ENCODE data around the gene FOCAD. TPM values are rescaled to one million over a fixed set of nuclear protein-coding genes. Genes with fewer than 3 reads are reported as not detected.

FOCAD gene
- total RNA-seq, 8 experiments from 2014 or later: 23.1 to 59.7 (median 43.2) TPM

- Histone ChIP-seq H3K4me1 (replicated peaks in 1 of 2) (no peaks in the 10 kb centered on the region), H3K4me3 (no peak overlapping the region), H3K27ac (no peak overlapping the region)
- no peak for ATAC-seq (replicated peaks in 6 of 8)
- 40 to 100% (median 98%) methylated on average over 1 to 2 of the region's 2 CpGs for WGBS, 10 experiments
- in situ Hi-C loops (cut with MboI; ENCODE audit: low pct_unique_long_range_greater_than_20kb in 2 of 9, low sequenced_read_pairs in 9 of 9, unreplicated experiment in 9 of 9): no loop called here
Measured at GRCh38 chr9:21002040-21002439, 318.0 kb downstream of the FOCAD start.

DNA sequence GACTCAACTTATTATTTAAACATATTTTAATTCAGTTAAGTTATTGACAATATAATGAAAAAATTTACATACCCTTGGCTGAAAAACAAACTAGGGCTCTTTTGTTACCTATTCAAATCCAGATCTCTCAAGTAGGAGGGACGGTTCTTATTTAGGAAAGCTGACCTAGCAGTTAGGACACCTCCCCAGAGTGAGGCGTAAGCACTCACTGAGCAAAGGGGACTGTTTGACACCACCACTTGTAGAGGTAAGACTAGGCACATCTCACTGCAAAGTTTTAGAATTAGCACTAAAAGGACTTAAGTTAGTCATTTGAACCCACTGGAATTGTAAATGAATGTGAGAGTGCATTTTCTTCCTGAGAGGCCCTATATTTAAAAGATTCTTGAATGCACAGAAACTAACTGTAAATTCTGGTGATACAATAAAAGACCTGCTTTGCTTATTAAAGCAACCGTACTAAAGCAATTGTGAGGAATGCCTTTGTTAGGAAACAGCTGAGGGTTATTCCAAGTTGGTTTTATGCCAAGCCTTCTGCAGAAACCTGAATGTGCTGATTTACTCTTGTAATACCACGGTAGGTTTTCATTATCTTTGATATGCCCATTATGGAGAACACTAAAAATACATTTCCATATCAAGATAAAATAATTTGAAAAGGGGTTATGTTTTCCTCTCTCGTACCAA, 331.2 kb downstream of the FOCAD start:
- ATAC-seq (replicated peaks in 6 of 8): peak in 2 of 8 experiments; percentile 25 to 59
- WGBS, 10 experiments: 40 to 100% (median 58%) methylated on average over 2 to 5 of the region's 5 CpGs
- Histone ChIP-seq H3K4me3 (no peak overlapping the region), H3K27ac (no peak overlapping the region), H3K4me1 (replicated peaks in 1 of 2) (no peaks in the 10 kb centered on the region)
- in situ Hi-C loops (cut with MboI; ENCODE audit: low pct_unique_long_range_greater_than_20kb in 2 of 9, low sequenced_read_pairs in 9 of 9, unreplicated experiment in 9 of 9): no loop called here

GRCh38 chr9:21015995-21016394, 331.9 kb downstream of the FOCAD start:
- no peak overlapping the region for H3K27ac ChIP-seq
- in situ Hi-C loops (cut with MboI; ENCODE audit: low pct_unique_long_range_greater_than_20kb in 2 of 9, low sequenced_read_pairs in 9 of 9, unreplicated experiment in 9 of 9): no loop called here
- no peak for ATAC-seq (replicated peaks in 6 of 8)
- H3K4me3 ChIP-seq: no peak overlapping the region
- H3K4me1 ChIP-seq (replicated peaks in 1 of 2): no peaks in the 10 kb centered on the region

GRCh38 chr9:21016701-21017491, 332.8 kb downstream of the FOCAD start:
- WGBS, 10 experiments: 28 to 100% (median 93%) methylated on average over 1 to 2 of the region's 2 CpGs; no CpG with 5 or more reads in 1 of the 10 experiments
- H3K4me1 ChIP-seq (replicated peaks in 1 of 2): no peaks in the 10 kb centered on the region
- in situ Hi-C loops (cut with MboI; ENCODE audit: low pct_unique_long_range_greater_than_20kb in 2 of 9, low sequenced_read_pairs in 9 of 9, unreplicated experiment in 9 of 9): no loop called here
- ATAC-seq (replicated peaks in 6 of 8): no peak
- H3K4me3 ChIP-seq: no peak overlapping the region
- no peak overlapping the region for H3K27ac ChIP-seq

- in situ Hi-C loops (cut with MboI; ENCODE audit: low pct_unique_long_range_greater_than_20kb in 2 of 9, low sequenced_read_pairs in 9 of 9, unreplicated experiment in 9 of 9): no loop called here
- Histone ChIP-seq H3K4me3 (no peak overlapping the region), H3K27ac (no peak overlapping the region), H3K4me1 (replicated peaks in 1 of 2) (no peaks in the 10 kb centered on the region)
- WGBS, 10 experiments: 67 to 100% (median 88%) methylated on average over 1 to 2 of the region's 2 CpGs; no CpG with 5 or more reads in 2 of the 10 experiments
- no peak for ATAC-seq (replicated peaks in 6 of 8)
Measured at GRCh38 chr9:21018177-21018576, 334.1 kb downstream of the FOCAD start.

DNA sequence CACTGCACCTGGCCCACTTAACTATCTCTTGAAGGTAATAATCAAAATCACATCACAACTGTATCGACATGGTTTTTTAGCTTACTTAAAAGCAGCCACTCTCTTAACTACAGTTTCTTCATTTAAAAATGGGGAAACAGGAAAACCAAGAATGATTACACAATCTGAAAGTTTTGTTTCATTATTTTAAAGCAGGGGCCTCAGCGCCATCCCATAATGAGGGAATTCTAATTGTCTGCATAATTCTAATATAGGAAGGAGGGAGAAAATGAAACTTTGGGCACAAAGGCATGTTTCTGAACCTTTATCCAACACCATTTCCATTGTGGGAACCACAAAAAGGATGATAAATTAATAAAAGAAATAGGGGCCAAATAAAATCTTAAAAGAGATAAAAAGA, 339.8 kb downstream of the FOCAD start:
- Histone ChIP-seq H3K27ac (no peak overlapping the region), H3K4me3 (no peak overlapping the region), H3K4me1 (replicated peaks in 1 of 2) (no peaks in the 10 kb centered on the region)
- no peak for ATAC-seq (replicated peaks in 6 of 8)
- WGBS, 10 experiments: 56 to 100% (median 96%) methylated on average over 1 to 2 of the region's 2 CpGs; no CpG with 5 or more reads in 1 of the 10 experiments
- in situ Hi-C loops (cut with MboI; ENCODE audit: low pct_unique_long_range_greater_than_20kb in 2 of 9, low sequenced_read_pairs in 9 of 9, unreplicated experiment in 9 of 9): no loop called here

DNA sequence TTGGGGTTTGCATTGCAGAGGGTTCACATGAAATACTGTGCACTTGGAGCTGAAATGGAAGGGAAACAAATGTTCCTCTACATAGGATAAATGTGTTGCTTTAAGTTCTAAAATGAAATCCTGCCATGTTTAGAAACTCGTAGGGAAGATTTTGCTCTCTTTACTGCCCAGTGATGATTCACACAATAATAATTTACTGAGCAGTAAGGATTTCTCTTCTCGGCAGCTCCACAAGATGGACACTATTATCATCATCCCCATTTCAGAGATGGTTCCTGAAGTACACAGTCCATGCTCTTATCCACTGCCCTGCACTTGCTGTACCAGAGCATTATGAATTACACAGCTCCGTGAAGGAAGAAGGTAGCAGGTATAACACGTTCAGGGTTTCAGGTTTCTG, 343.2 kb downstream of the FOCAD start:
- 0 to 100% (median 70%) methylated on average over 1 to 4 of the region's 4 CpGs; no CpG with 5 or more reads in 2 of the 10 experiments for WGBS, 10 experiments
- H3K4me1 ChIP-seq (replicated peaks in 1 of 2): no peaks in the 10 kb centered on the region
- H3K4me3 ChIP-seq: no peak overlapping the region
- H3K27ac ChIP-seq: no peak overlapping the region
- in situ Hi-C loops (cut with MboI; ENCODE audit: low pct_unique_long_range_greater_than_20kb in 2 of 9, low sequenced_read_pairs in 9 of 9, unreplicated experiment in 9 of 9): no loop called here
- no peak for ATAC-seq (replicated peaks in 6 of 8)

- Histone ChIP-seq H3K4me1 (replicated peaks in 1 of 2) (no peaks in the 10 kb centered on the region), H3K27ac (no peak overlapping the region), H3K4me3 (no peak overlapping the region)
- in situ Hi-C loops (cut with MboI; ENCODE audit: low pct_unique_long_range_greater_than_20kb in 2 of 9, low sequenced_read_pairs in 9 of 9, unreplicated experiment in 9 of 9): no loop called here
- no peak for ATAC-seq (replicated peaks in 6 of 8)
- WGBS, 10 experiments: 0 to 66% (median 37%) methylated on average over 1 to 3 of the region's 3 CpGs; no CpG with 5 or more reads in 2 of the 10 experiments
Measured at GRCh38 chr9:21028466-21028865, 344.4 kb downstream of the FOCAD start.

- no peaks in the 10 kb centered on the region for H3K4me1 ChIP-seq (replicated peaks in 1 of 2)
- 73 to 100% (median 81%) methylated on average over 1 to 8 of the region's 8 CpGs; no CpG with 5 or more reads in 2 of the 10 experiments for WGBS, 10 experiments
- H3K27ac ChIP-seq: no peak overlapping the region
- ATAC-seq (replicated peaks in 6 of 8): no peak
- no peak overlapping the region for H3K4me3 ChIP-seq
- in situ Hi-C loops (cut with MboI; ENCODE audit: low pct_unique_long_range_greater_than_20kb in 2 of 9, low sequenced_read_pairs in 9 of 9, unreplicated experiment in 9 of 9): no loop called here
Measured at GRCh38 chr9:21029661-21030060, 345.6 kb downstream of the FOCAD start.

DNA sequence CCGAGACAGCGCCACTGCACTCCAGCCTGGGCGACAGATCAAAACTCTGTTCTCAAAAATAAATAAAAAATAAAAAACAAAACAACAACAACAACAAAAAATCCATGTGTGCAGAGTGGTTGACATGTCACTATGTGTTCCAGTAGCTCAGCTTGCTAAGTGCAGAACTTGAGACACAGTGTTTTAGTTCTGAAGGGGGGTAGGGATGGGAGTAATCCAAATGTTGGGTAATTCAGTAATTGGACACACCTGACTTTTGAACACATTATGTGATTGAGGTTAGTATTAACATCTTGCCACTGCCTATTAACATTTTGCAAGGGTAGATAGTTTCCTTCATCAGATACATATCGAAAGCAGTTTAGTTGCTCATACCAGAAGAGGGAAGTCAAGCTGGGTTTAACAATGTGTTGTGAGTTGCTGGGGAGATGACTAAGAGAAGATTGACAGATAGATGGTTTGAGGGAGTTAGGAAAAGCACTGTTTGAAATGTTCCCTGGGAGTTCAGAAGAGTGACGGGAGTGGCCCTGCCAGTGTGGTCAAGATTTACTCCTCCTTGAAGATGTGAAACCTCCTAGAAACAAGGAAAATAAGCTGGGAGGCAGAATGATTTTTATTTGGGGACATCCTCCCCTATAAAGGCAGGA, 346.5 kb downstream of the FOCAD start:
- 0 to 100% (median 91%) methylated on average over 1 to 5 of the region's 5 CpGs for WGBS, 10 experiments
- no peaks in the 10 kb centered on the region for H3K4me1 ChIP-seq (replicated peaks in 1 of 2)
- peak in 2 of 8 experiments; percentile 70 to 84 for ATAC-seq (replicated peaks in 6 of 8)
- H3K4me3 ChIP-seq: no peak overlapping the region
- H3K27ac ChIP-seq: no peak overlapping the region
- in situ Hi-C loops (cut with MboI; ENCODE audit: low pct_unique_long_range_greater_than_20kb in 2 of 9, low sequenced_read_pairs in 9 of 9, unreplicated experiment in 9 of 9): no loop called here

GRCh38 chr9:21031091-21031807, 347.2 kb downstream of the FOCAD start, which contains the start of gene HACD4:
TSS of gene HACD4 (minus strand) at chr9:21031640. CDS start at chr9:21031590, 50 bp downstream.
- no peaks in the 10 kb centered on the region for H3K4me1 ChIP-seq (replicated peaks in 1 of 2)
- in situ Hi-C loops (cut with MboI; ENCODE audit: low pct_unique_long_range_greater_than_20kb in 2 of 9, low sequenced_read_pairs in 9 of 9, unreplicated experiment in 9 of 9): no loop called here
- no peak within 1 kb of the TSS for H3K27ac ChIP-seq
- H3K4me3 ChIP-seq: no peak within 1 kb of the TSS
- peak in 7 of 8 experiments; percentile 32 to 96 (median 65) for ATAC-seq (replicated peaks in 6 of 8)
- WGBS, 10 experiments: 0 to 40% (median 25%) methylated on average over 1 to 8 of the region's 46 CpGs; no CpG with 5 or more reads in 4 of the 10 experiments

DNA sequence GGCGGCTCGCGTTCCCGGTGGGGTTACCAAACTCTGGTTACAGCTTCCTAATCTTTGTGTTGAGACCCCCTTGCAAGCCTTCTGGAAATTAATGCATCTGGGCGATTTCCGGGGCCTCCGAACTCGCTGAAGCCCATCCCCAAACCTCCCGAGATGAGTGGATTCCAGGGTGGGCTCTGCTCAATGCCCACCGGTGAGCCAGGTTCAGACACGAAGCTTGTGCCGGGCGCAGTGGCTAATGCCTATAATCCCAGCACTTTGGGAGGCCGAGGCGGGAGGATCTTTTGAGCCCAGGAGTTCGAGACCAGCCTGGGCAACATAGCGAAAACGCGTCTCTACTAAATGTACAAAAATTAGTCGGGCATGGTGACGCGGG, 347.7 kb downstream of the FOCAD start:
- ATAC-seq (replicated peaks in 6 of 8): no peak
- no peaks in the 10 kb centered on the region for H3K4me1 ChIP-seq (replicated peaks in 1 of 2)
- 60 to 97% (median 93%) methylated on average over 6 to 13 of the region's 22 CpGs; no CpG with 5 or more reads in 5 of the 10 experiments for WGBS, 10 experiments
- in situ Hi-C loops (cut with MboI; ENCODE audit: low pct_unique_long_range_greater_than_20kb in 2 of 9, low sequenced_read_pairs in 9 of 9, unreplicated experiment in 9 of 9): no loop called here
- H3K27ac ChIP-seq: no peak overlapping the region
- H3K4me3 ChIP-seq: no peak overlapping the region

GRCh38 chr9:21037278-21037677, 353.2 kb downstream of the FOCAD start:
- in situ Hi-C loops (cut with MboI; ENCODE audit: low pct_unique_long_range_greater_than_20kb in 2 of 9, low sequenced_read_pairs in 9 of 9, unreplicated experiment in 9 of 9): no loop called here
- Histone ChIP-seq H3K27ac (no peak overlapping the region), H3K4me1 (replicated peaks in 1 of 2) (no peaks in the 10 kb centered on the region), H3K4me3 (no peak overlapping the region)
- ATAC-seq (replicated peaks in 6 of 8): no peak
- WGBS, 10 experiments: 40 to 100% (median 84%) methylated on average over 1 to 2 of the region's 2 CpGs

All from motor neuron (in vitro differentiated cells).